ENCODE data around the gene KIFC3.
A peak's percentile ranks its signal among the peaks of the same experiment; 100 is the strongest.

The KIFC3 gene

GRCh38 chr16:57739756-57740422 is 62.4 kb downstream of the KIFC3 start:
- POLR2A ChIA-PET, result no interaction called here
- TF ChIP-seq ZNF26 (tag by site-specific recombination; IDR thresholded peaks at IDR 0.05), result no peak
- no peak for TF ChIP-seq ZBTB26 (tag by site-specific recombination; optimal IDR thresholded peaks at IDR 0.05)
- TF ChIP-seq GFI1B (tag by site-specific recombination; IDR thresholded peaks at IDR 0.05), result no peak
- TF ChIP-seq ZBTB6 (tag by site-specific recombination; IDR thresholded peaks at IDR 0.05), result no peak
- TF ChIP-seq ZNF174 (tag by site-specific recombination; IDR thresholded peaks at IDR 0.05), result no peak
- no peak for TF ChIP-seq HOXD13 (CRISPR knock-in tag; IDR thresholded peaks at IDR 0.05; ENCODE audit: borderline replicate concordance)
- no peak for TF ChIP-seq ZNF146 (tag by site-specific recombination; IDR thresholded peaks at IDR 0.05)
- TF ChIP-seq ZNF623 (tag by site-specific recombination; IDR thresholded peaks at IDR 0.05), result no peak
- TF ChIP-seq ZNF354C (tag by site-specific recombination; IDR thresholded peaks at IDR 0.05; ENCODE audit: borderline replicate concordance, low read depth), result no peak
- no peak for TF ChIP-seq ZNF792 (tag by site-specific recombination; IDR thresholded peaks at IDR 0.05)
- TF ChIP-seq ZNF341 (tag by site-specific recombination; IDR thresholded peaks at IDR 0.05; ENCODE audit: low read depth), result no peak
- TF ChIP-seq ZNF223 (tag by site-specific recombination; IDR thresholded peaks at IDR 0.05), result no peak
- no peak for TF ChIP-seq ZNF211 (tag by site-specific recombination; IDR thresholded peaks at IDR 0.05; ENCODE audit: low read depth)
- TF ChIP-seq HOXC10 (CRISPR knock-in tag; IDR thresholded peaks at IDR 0.05), result no peak
- no peak overlapping the region for H3K27ac ChIP-seq (ENCODE audit: extremely low read depth, low read depth, low read length)
- CTCF ChIA-PET, result interaction anchor here (0.7 kb wide), 1 partner anchor 91 kb away, joined by 3 read pairs; no protein-coding TSS in a partner anchor
- H3K36me3 ChIP-seq (ENCODE audit: control insufficient read depth in 2 of 2, insufficient read depth in 1 of 2, low read length in 2 of 2), result peaks cover 0 to 67% of the 10 kb centered on the region in 2 experiments; a peak in 2 of 3 replicates
- no peaks in the 10 kb centered on the region for H3K9me3 ChIP-seq (ENCODE audit: control insufficient read depth, insufficient read depth, low read depth, low read length)
- H3K4me1 ChIP-seq (ENCODE audit: control insufficient read depth, insufficient read depth, low read length), result peaks cover 6% of the 10 kb centered on the region; the same call in 1 of the 2 replicates
- H3K4me3 ChIP-seq (ENCODE audit: low read depth, low read length), result no peak overlapping the region

GRCh38 chr16:57738844-57739243 is 63.4 kb downstream of the KIFC3 start:
- H3K4me3 ChIP-seq (ENCODE audit: low read depth, low read length), result no peak overlapping the region
- TF ChIP-seq ZNF623 (tag by site-specific recombination; IDR thresholded peaks at IDR 0.05) (peak; percentile 92), ZNF776 (tag by site-specific recombination; IDR thresholded peaks at IDR 0.05; ENCODE audit: borderline replicate concordance) (no peak), ZNF654 (tag by site-specific recombination; IDR thresholded peaks at IDR 0.05; ENCODE audit: low read depth) (no peak), HIC1 (tag by site-specific recombination; IDR thresholded peaks at IDR 0.05) (no peak), ZNF311 (tag by site-specific recombination; IDR thresholded peaks at IDR 0.05; ENCODE audit: borderline replicate concordance) (no peak), PRDM6 (tag by site-specific recombination; IDR thresholded peaks at IDR 0.05) (no peak), ZNF747 (tag by site-specific recombination; IDR thresholded peaks at IDR 0.05) (no peak)
- ChIA-PET CTCF (no interaction called here), POLR2A (no interaction called here)
- H3K4me1 ChIP-seq (ENCODE audit: control insufficient read depth, insufficient read depth, low read length), result peaks cover 6% of the 10 kb centered on the region; the same call in 1 of the 2 replicates
- no peaks in the 10 kb centered on the region for H3K9me3 ChIP-seq (ENCODE audit: control insufficient read depth, insufficient read depth, low read depth, low read length)
- no peak overlapping the region for H3K27ac ChIP-seq (ENCODE audit: extremely low read depth, low read depth, low read length)
- H3K36me3 ChIP-seq (ENCODE audit: control insufficient read depth in 2 of 2, insufficient read depth in 1 of 2, low read length in 2 of 2), result peaks cover 0 to 57% of the 10 kb centered on the region in 2 experiments; a peak in 1 of 3 replicates
